H1 (cell line): Measurements from ENCODE around the gene PHF8. TPM values are rescaled to one million over a fixed set of nuclear protein-coding genes. Genes with fewer than 3 reads are reported as not detected.

Experiments
- CTCF ChIA-PET: fragments of 300-600 bp; sonication (Branson Sonifier 250); formaldehyde crosslinking; loops from one replicate; lab custom pipeline; 2021; ENCODE audit not compliant: partially characterized antibody; lab: Charles Lee
- POLR2A ChIA-PET: fragments of 300-600 bp; sonication (Branson Sonifier 250); formaldehyde crosslinking; loops from one replicate; lab custom pipeline; 2021; ENCODE audit warnings: inconsistent platforms; ENCODE audit not compliant: partially characterized antibody; lab: Charles Lee
- DNase-seq, 2 experiments: peaks; one replicate each; pipeline versions ENCODE4 v3.0.0 to v3.0.0-alpha.2; 2010 to 2022; ENCODE audit warnings: low spot score in 2 of 2, low read depth in 1 of 2, mixed read lengths in 1 of 2
- FAIRE-seq: peaks from 2 replicates; lab custom pipeline; 2011; peaks lifted over from hg19 to GRCh38; lab: Jason Lieb, UNC
- H2AFZ ChIP-seq: 2 replicates; pipeline ENCODE4 v1.8.1; 2012; ENCODE audit warnings: low read length, inconsistent platforms
- H2AK5ac ChIP-seq: 2 replicates; pipeline ENCODE4 v1.6.1; 2013; ENCODE audit warnings: low read depth, low read length
- H2BK120ac ChIP-seq: replicated peaks from 2 replicates; pipeline ENCODE3; 2013; ENCODE audit warnings: low read depth, low read length, inconsistent platforms
- H2BK12ac ChIP-seq: 2 replicates; pipeline ENCODE4 v1.6.1; 2013; ENCODE audit warnings: low read depth, low read length
- H2BK15ac ChIP-seq: 2 replicates; pipeline ENCODE4 v1.6.1; 2013; ENCODE audit warnings: low read length
- H2BK20ac ChIP-seq: 2 replicates; pipeline ENCODE4 v1.6.1; 2013; ENCODE audit warnings: low read length
- H2BK5ac ChIP-seq: 2 replicates; pipeline ENCODE4 v1.6.1; 2013; ENCODE audit warnings: low read depth, low read length
- H3K14ac ChIP-seq: 2 replicates; pipeline ENCODE4 v1.6.1; 2013; ENCODE audit warnings: inconsistent platforms; ENCODE audit not compliant: insufficient read length
- H3K18ac ChIP-seq: 2 replicates; pipeline ENCODE4 v1.6.1; 2013; ENCODE audit warnings: low read length; ENCODE audit errors: extremely low read depth
- H3K23ac ChIP-seq: 2 replicates; pipeline ENCODE4 v1.6.1; 2013; ENCODE audit warnings: inconsistent platforms; ENCODE audit not compliant: insufficient read length
- H3K23me2 ChIP-seq: 2 replicates; pipeline ENCODE4 v1.6.1; 2013; ENCODE audit warnings: low read depth, low read length
- H3K27ac ChIP-seq: 2 replicates; pipeline ENCODE4 v1.6.1; 2011; ENCODE audit warnings: low read depth, low read length, inconsistent platforms
- H3K27me3 ChIP-seq, 4 experiments: replicated peaks in 1 of 4; 1 replicate in 1 of 4; 2 replicates in 3 of 4; pipeline versions ENCODE4 v1.6.1 to v1.8.1; 2011 to 2013; ENCODE audit warnings: low read length in 3 of 4, mild to moderate bottlenecking in 3 of 4, inconsistent platforms in 2 of 4, mixed read lengths in 2 of 4, moderate library complexity in 1 of 4; ENCODE audit not compliant: control insufficient read depth in 3 of 4, insufficient read depth in 3 of 4; ENCODE audit errors: extremely low read depth in 1 of 4
- H3K36me3 ChIP-seq, 4 experiments: 2 replicates each; pipeline versions ENCODE4 v1.6.1 to v1.8.1; 2011 to 2013; ENCODE audit warnings: mild to moderate bottlenecking in 4 of 4, low read length in 3 of 4, moderate library complexity in 2 of 4, control low read depth in 1 of 4, inconsistent platforms in 1 of 4; ENCODE audit not compliant: insufficient read depth in 4 of 4, control insufficient read depth in 2 of 4
- H3K4ac ChIP-seq: replicated peaks from 2 replicates; pipeline ENCODE3; 2013; ENCODE audit warnings: low read length, low read depth, mixed read lengths, inconsistent platforms; ENCODE audit not compliant: insufficient read length
- H3K4me1 ChIP-seq, 4 experiments: replicated peaks in 1 of 4; 1 replicate in 1 of 4; 2 replicates in 3 of 4; pipeline versions ENCODE4 v1.6.1 to v1.8.1; 2011 to 2013; ENCODE audit warnings: low read length in 3 of 4, inconsistent platforms in 2 of 4, mixed read lengths in 1 of 4; ENCODE audit not compliant: insufficient read depth in 4 of 4, control insufficient read depth in 3 of 4
- H3K4me2 ChIP-seq, 2 experiments: 2 replicates each; pipeline versions ENCODE4 v1.6.1 to v1.8.1; 2011 to 2013; ENCODE audit warnings: low read depth in 2 of 2, low read length in 2 of 2, control low read depth in 1 of 2, inconsistent platforms in 1 of 2, mild to moderate bottlenecking in 1 of 2; ENCODE audit not compliant: insufficient read depth in 1 of 2
- H3K4me3 ChIP-seq, 4 experiments: fragments of 200-600, 300-600 bp in 1 of 4; sonication (generic), shearing (Covaris generic), sonication (Bioruptor Twin) in 1 of 4; 2 replicates each; pipeline versions ENCODE4 v1.5.1 to v1.8.1; 2011 to 2016; ENCODE audit warnings: low read length in 4 of 4, low read depth in 3 of 4, control low read depth in 2 of 4, inconsistent platforms in 2 of 4, mild to moderate bottlenecking in 2 of 4, mixed read lengths in 1 of 4, moderate library complexity in 1 of 4; ENCODE audit not compliant: insufficient read depth in 2 of 4; ENCODE audit errors: extremely low read depth in 1 of 4
- H3K56ac ChIP-seq: replicated peaks from 2 replicates; pipeline ENCODE3; 2013; ENCODE audit warnings: low read depth, mild to moderate bottlenecking, mixed read lengths, low read length, inconsistent platforms; ENCODE audit not compliant: insufficient read length
- H3K79me1 ChIP-seq: 2 replicates; pipeline ENCODE4 v1.6.1; 2013; ENCODE audit warnings: low read depth, low read length, control low read depth
- H3K79me2 ChIP-seq, 2 experiments: 2 replicates each; pipeline versions ENCODE4 v1.6.1 to v1.8.1; 2012 to 2013; ENCODE audit warnings: low read length in 2 of 2, mild to moderate bottlenecking in 2 of 2, inconsistent platforms in 1 of 2; ENCODE audit not compliant: insufficient read depth in 2 of 2, control insufficient read depth in 1 of 2
- H3K9ac ChIP-seq, 4 experiments: replicated peaks in 1 of 4; 1 replicate in 1 of 4; 2 replicates in 3 of 4; pipeline versions ENCODE4 v1.6.1 to v1.8.1; 2011 to 2013; ENCODE audit warnings: low read depth in 3 of 4, low read length in 3 of 4, control low read depth in 2 of 4, mild to moderate bottlenecking in 2 of 4, moderate library complexity in 2 of 4, inconsistent platforms in 1 of 4; ENCODE audit errors: extremely low read depth in 1 of 4
- H3K9me3 ChIP-seq, 2 experiments: 2 replicates each; pipeline versions ENCODE4 v1.6.1 to v1.8.1; 2012 to 2013; ENCODE audit warnings: mild to moderate bottlenecking in 2 of 2, moderate library complexity in 2 of 2, control low read depth in 1 of 2, inconsistent platforms in 1 of 2, low read depth in 1 of 2, low read length in 1 of 2, mixed read lengths in 1 of 2; ENCODE audit not compliant: insufficient read depth in 2 of 2
- H4K20me1 ChIP-seq, 2 experiments: replicated peaks in 1 of 2; 2 replicates each; pipeline versions ENCODE3 to v1.8.1; 2011 to 2013; ENCODE audit warnings: inconsistent platforms in 2 of 2, low read length in 2 of 2, mild to moderate bottlenecking in 1 of 2; ENCODE audit not compliant: insufficient read depth in 2 of 2, control insufficient read depth in 1 of 2
- H4K5ac ChIP-seq: 2 replicates; pipeline ENCODE4 v1.6.1; 2013; ENCODE audit warnings: low read length, low read depth, mixed read lengths, inconsistent platforms; ENCODE audit not compliant: insufficient read length
- H4K8ac ChIP-seq: 2 replicates; pipeline ENCODE4 v1.8.0; 2013; ENCODE audit warnings: mild to moderate bottlenecking, moderate library complexity, low read length, inconsistent platforms; ENCODE audit not compliant: insufficient read depth; ENCODE audit errors: extremely low read depth
- H4K91ac ChIP-seq: replicated peaks from 2 replicates; pipeline ENCODE3; 2013; ENCODE audit warnings: low read length, mixed read lengths, inconsistent platforms; ENCODE audit not compliant: insufficient read length
- CBX5 ChIP-seq: fragments of 300-800, 300-1000 bp; sonication (generic); IDR thresholded peaks from 2 replicates; pipeline ENCODE4 v1.7.1; 2016; ENCODE audit warnings: antibody characterized with exemption, low read length, low read depth
- JUND ChIP-seq: IDR thresholded peaks from 2 replicates; pipeline ENCODE4 v1.6.1; 2011; ENCODE audit warnings: mild to moderate bottlenecking, improper control_type of control experiment, low read length
- POLR2AphosphoS5 ChIP-seq: IDR thresholded peaks from 2 replicates; pipeline ENCODE4 v1.6.1; 2011; ENCODE audit warnings: low read depth, low read length
- SIN3A ChIP-seq, 2 experiments: IDR thresholded peaks in 1 of 2; conservative IDR thresholded peaks in 1 of 2; 2 replicates each; pipeline ENCODE4 v1.6.1; 2011 to 2012; ENCODE audit warnings: low read length in 2 of 2, improper control_type of control experiment in 1 of 2, low read depth in 1 of 2, mild to moderate bottlenecking in 1 of 2
- TAF1 ChIP-seq: IDR thresholded peaks from 2 replicates; pipeline ENCODE4 v1.6.1; 2011; ENCODE audit warnings: mild to moderate bottlenecking, low read depth, low read length
- WGBS, 2 experiments: shearing (Covaris generic) in 1 of 2; methylation state at CpG; one replicate each; pipeline versions ENCODE4 v1.1.6 to v1.1.7; 2013 to 2015; ENCODE audit warnings: low lambda C conversion rate in 2 of 2, mixed read lengths in 2 of 2, inconsistent platforms in 1 of 2, low coverage in 1 of 2, missing lambda C conversion rate in 1 of 2; ENCODE audit not compliant: insufficient replicate concordance in 2 of 2, insufficient coverage in 1 of 2, insufficient read length in 1 of 2; ENCODE audit errors: extremely low coverage in 1 of 2, missing lambda C conversion rate in 1 of 2; 5-methylcytosine and 5-hydroxymethylcytosine counted together
- polyA plus RNA-seq, 7 experiments: library from polyadenylated mRNA; depleted of rRNA in 3 of 7; stranded (reverse) in 5 of 7; unstranded in 2 of 7; fragments of >200 nt in 5 of 7; fragments of 200-250 nt in 2 of 7; gene quantifications; 1 replicate in 5 of 7; 2 replicates in 1 of 7; 4 replicates in 1 of 7; pipeline versions ENCODE4 v1.2.1 to v1.2.3, GENCODE V29; 2011 to 2013; ENCODE audit warnings: missing spikeins in 2 of 7, mixed read lengths in 2 of 7
- total RNA-seq: library from RNA; stranded (reverse); fragmentation: NEBNext Ultra II Directional; extraction: Animal tissue kit (Norgen Biotek cat#: 25700); gene quantifications from 2 replicates; pipeline ENCODE4 v1.2.1, GENCODE V29; 2021
- TF ChIP-seq, protein P1 (sequence below), 3 experiments: IDR thresholded peaks; 1 replicate in 2 of 3; 2 replicates in 1 of 3; pipeline versions ENCODE4 v1.5.1 to v1.6.1; 2011; ENCODE audit warnings: low read length in 3 of 3, mild to moderate bottlenecking in 3 of 3, inconsistent platforms in 2 of 3, low read depth in 1 of 3, moderate library complexity in 1 of 3; ENCODE audit not compliant: insufficient read depth in 1 of 3; ENCODE audit errors: control extremely low read depth in 1 of 3
- TF ChIP-seq, protein P2 (sequence below): IDR thresholded peaks from 2 replicates; pipeline ENCODE4 v1.6.1; 2012; ENCODE audit warnings: inconsistent platforms
- TF ChIP-seq, protein P3 (sequence below): IDR thresholded peaks from 2 replicates; pipeline ENCODE4 v1.6.1; 2012; ENCODE audit warnings: inconsistent platforms

The PHF8 gene
- total and polyA plus RNA-seq, 2 of the 8 experiments (the other 6 are each of a cell fraction or from before 2014, with no cell fraction given), result 14.6 to 27.6 TPM

DNA sequence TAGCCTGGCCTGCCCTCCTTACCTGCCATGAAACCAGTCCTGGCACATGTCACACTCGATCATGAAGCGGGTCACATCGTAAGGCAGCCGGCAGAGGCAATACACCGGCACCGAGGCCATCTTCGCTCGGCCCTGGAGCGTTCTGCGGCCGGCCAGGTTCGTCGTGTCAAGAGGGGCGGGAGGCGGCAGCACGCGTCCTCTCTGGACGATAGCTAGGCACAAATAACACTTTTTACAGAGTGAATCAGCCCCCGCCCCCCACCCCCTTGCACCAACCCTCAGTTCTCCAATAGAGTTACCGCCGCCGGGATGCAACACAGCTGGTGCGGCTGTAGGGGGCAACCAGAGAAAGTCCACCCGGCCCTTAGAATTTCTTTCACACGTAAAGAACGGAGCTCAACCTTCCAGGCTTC lies 1.7 kb downstream of the PHF8 start:
- peaks cover 0 to 27% (median 8%) of the 10 kb centered on the region in 4 experiments; a peak in 7 of 8 replicates for H3K36me3 ChIP-seq
- no peak overlapping the region for H3K56ac ChIP-seq
- H3K14ac ChIP-seq, result no peak overlapping the region
- peak overlapping the region; percentile 34 to 90 (median 65); a peak in 7 of 8 replicates for H3K4me3 ChIP-seq
- H3K4me2 ChIP-seq, result peak overlapping the region; percentile 78 to 88
- no peak overlapping the region for H4K91ac ChIP-seq
- no peak overlapping the region for H2AK5ac ChIP-seq
- no peak overlapping the region for H2BK5ac ChIP-seq
- TF ChIP-seq, protein P1, sequence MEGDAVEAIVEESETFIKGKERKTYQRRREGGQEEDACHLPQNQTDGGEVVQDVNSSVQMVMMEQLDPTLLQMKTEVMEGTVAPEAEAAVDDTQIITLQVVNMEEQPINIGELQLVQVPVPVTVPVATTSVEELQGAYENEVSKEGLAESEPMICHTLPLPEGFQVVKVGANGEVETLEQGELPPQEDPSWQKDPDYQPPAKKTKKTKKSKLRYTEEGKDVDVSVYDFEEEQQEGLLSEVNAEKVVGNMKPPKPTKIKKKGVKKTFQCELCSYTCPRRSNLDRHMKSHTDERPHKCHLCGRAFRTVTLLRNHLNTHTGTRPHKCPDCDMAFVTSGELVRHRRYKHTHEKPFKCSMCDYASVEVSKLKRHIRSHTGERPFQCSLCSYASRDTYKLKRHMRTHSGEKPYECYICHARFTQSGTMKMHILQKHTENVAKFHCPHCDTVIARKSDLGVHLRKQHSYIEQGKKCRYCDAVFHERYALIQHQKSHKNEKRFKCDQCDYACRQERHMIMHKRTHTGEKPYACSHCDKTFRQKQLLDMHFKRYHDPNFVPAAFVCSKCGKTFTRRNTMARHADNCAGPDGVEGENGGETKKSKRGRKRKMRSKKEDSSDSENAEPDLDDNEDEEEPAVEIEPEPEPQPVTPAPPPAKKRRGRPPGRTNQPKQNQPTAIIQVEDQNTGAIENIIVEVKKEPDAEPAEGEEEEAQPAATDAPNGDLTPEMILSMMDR (IDR thresholded peaks at IDR 0.05; ENCODE audit: control extremely low read depth in 1 of 3, insufficient read depth in 1 of 3, low read depth in 1 of 3, low read length in 3 of 3), result peak in 1 of 3 experiments; percentile 19; a peak in 1 of 4 replicates
- no peak for TF ChIP-seq JUND
- TF ChIP-seq, protein P2, sequence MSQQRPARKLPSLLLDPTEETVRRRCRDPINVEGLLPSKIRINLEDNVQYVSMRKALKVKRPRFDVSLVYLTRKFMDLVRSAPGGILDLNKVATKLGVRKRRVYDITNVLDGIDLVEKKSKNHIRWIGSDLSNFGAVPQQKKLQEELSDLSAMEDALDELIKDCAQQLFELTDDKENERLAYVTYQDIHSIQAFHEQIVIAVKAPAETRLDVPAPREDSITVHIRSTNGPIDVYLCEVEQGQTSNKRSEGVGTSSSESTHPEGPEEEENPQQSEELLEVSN, result peak; percentile 46; the same call in 1 of the 2 replicates
- peak in 1 of 2 experiments; percentile 36; a peak in 1 of 4 replicates for TF ChIP-seq SIN3A (conservative IDR thresholded peaks at IDR 0.05 in 1 of 2, IDR thresholded peaks at IDR 0.05 in 1 of 2; ENCODE audit: low read depth in 1 of 2, low read length in 2 of 2)
- TF ChIP-seq POLR2AphosphoS5, result 0 out of 2 replicates have a peak, but pooled peaks have one; percentile 43
- no peak for TF ChIP-seq CBX5
- TF ChIP-seq, protein P3, sequence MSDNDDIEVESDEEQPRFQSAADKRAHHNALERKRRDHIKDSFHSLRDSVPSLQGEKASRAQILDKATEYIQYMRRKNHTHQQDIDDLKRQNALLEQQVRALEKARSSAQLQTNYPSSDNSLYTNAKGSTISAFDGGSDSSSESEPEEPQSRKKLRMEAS, result peak; percentile 48; the same call in 1 of the 2 replicates
- TF ChIP-seq TAF1, result peak; percentile 74
- H3K4ac ChIP-seq, result no peak overlapping the region
- H2AFZ ChIP-seq, result no peak overlapping the region
- no peak overlapping the region for H3K27ac ChIP-seq
- H2BK120ac ChIP-seq, result no peak overlapping the region
- no peak overlapping the region for H4K5ac ChIP-seq
- no peak overlapping the region for H2BK12ac ChIP-seq
- POLR2A ChIA-PET, result interaction anchor here (0.6 to 3.4 kb wide), 7 partner anchors 9 to 398 kb away, joined by 3 to 18 read pairs (median 4); partner anchors contain the start of genes FAM120C and TSR2
- DNase-seq (peak in 1 of 2 experiments; percentile 48), FAIRE-seq (no peak)
- CTCF ChIA-PET, result interaction anchor here (0.5 to 1.6 kb wide), 4 partner anchors 58 to 363 kb away, joined by 3 read pairs; no protein-coding TSS in a partner anchor
- no peak overlapping the region for H3K23ac ChIP-seq
- H3K27me3 ChIP-seq, result no peaks in the 10 kb centered on the region
- 41% methylated on average over 4 of the region's 26 CpGs; no CpG with 5 or more reads in 1 of the 2 experiments for WGBS, 2 experiments
- H3K23me2 ChIP-seq, result peaks cover 7% of the 10 kb centered on the region
- no peaks in the 10 kb centered on the region for H4K20me1 ChIP-seq
- no peaks in the 10 kb centered on the region for H3K79me2 ChIP-seq
- peaks cover 1 to 7% (median 3%) of the 10 kb centered on the region in 4 experiments; a peak in 3 of 7 replicates for H3K4me1 ChIP-seq
- H3K79me1 ChIP-seq, result no peaks in the 10 kb centered on the region
- no peak overlapping the region for H3K18ac ChIP-seq
- H2BK20ac ChIP-seq, result no peak overlapping the region
- peak overlapping the region in 1 of 4 experiments; percentile 54; a peak in 1 of 7 replicates for H3K9ac ChIP-seq
- H4K8ac ChIP-seq, result peak overlapping the region; percentile 68; the same call in 1 of the 2 replicates
- no peak overlapping the region for H2BK15ac ChIP-seq
- no peaks in the 10 kb centered on the region for H3K9me3 ChIP-seq
